Endothelial cell of umbilical vein (primary cell): ENCODE measurements around the gene CHP1. TPM values are rescaled to one million over a fixed set of nuclear protein-coding genes. Genes with fewer than 3 reads are reported as not detected.

Source experiments
- BruUV-seq: library from RNA; stranded (reverse); fragments of 400-500 nt; replicated peaks from 2 replicates; lab custom pipeline; 2021; lab: Mats Ljungman, UMichigan
- CTCF ChIA-PET: fragments of 300-600, 350-600 bp; sonication (Branson Sonifier 250); formaldehyde crosslinking; loops from one replicate; lab custom pipeline; 2021; ENCODE audit warnings: antibody characterized with exemption, inconsistent platforms; lab: Charles Lee
- POLR2A ChIA-PET: fragments of 300-600, 350-600 bp; sonication (Branson Sonifier 250); formaldehyde crosslinking; loops from one replicate; lab custom pipeline; 2021; ENCODE audit warnings: antibody characterized with exemption, inconsistent platforms; lab: Charles Lee
- DNase-seq: peaks from one replicate; pipeline ENCODE4 v3.0.0-alpha.2; 2011; ENCODE audit warnings: low read depth, low spot score
- FAIRE-seq: peaks from 2 replicates; lab custom pipeline; 2011; peaks lifted over from hg19 to GRCh38; lab: Jason Lieb, UNC
- H2AFZ ChIP-seq: 2 replicates; pipeline ENCODE4 v1.6.0; 2012; ENCODE audit warnings: low read depth, low read length, control low read depth, inconsistent platforms
- H3K27ac ChIP-seq: 2 replicates; pipeline ENCODE4 v1.5.1; 2011; ENCODE audit warnings: low read depth, mild to moderate bottlenecking, control low read depth, low read length, moderate library complexity; ENCODE audit not compliant: insufficient read depth
- H3K27me3 ChIP-seq, 2 experiments: 2 replicates each; pipeline versions ENCODE4 v1.6.0 to v1.6.1; 2011; ENCODE audit warnings: low read length in 2 of 2, mixed read lengths in 1 of 2; ENCODE audit not compliant: control insufficient read depth in 2 of 2, insufficient read depth in 2 of 2
- H3K36me3 ChIP-seq, 2 experiments: 2 replicates in 1 of 2; 3 replicates in 1 of 2; pipeline ENCODE4 v1.5.1; 2011; ENCODE audit warnings: low read length in 2 of 2, mild to moderate bottlenecking in 1 of 2, moderate library complexity in 1 of 2; ENCODE audit not compliant: control insufficient read depth in 2 of 2, insufficient read depth in 2 of 2; ENCODE audit errors: extremely low read depth in 1 of 2
- H3K4me1 ChIP-seq: 3 replicates; pipeline ENCODE4 v1.5.1; 2011; ENCODE audit warnings: mild to moderate bottlenecking, low read length; ENCODE audit not compliant: control insufficient read depth, insufficient read depth; ENCODE audit errors: extremely low read depth
- H3K4me2 ChIP-seq: 2 replicates; pipeline ENCODE4 v1.6.1; 2011; ENCODE audit warnings: low read length, control low read depth, mixed read lengths; ENCODE audit not compliant: insufficient read depth
- H3K4me3 ChIP-seq, 3 experiments: fragments of 200-600 bp in 1 of 3; sonication (generic), shearing (Covaris generic) in 1 of 3; replicated peaks in 1 of 3; 2 replicates each; pipeline ENCODE4 v1.5.1; 2011 to 2016; ENCODE audit warnings: control low read depth in 3 of 3, low read length in 3 of 3, mild to moderate bottlenecking in 2 of 3, inconsistent platforms in 1 of 3, low read depth in 1 of 3, moderate library complexity in 1 of 3; ENCODE audit not compliant: insufficient read depth in 1 of 3
- H3K79me2 ChIP-seq: 2 replicates; pipeline ENCODE4 v1.6.0; 2012; ENCODE audit warnings: low read length, inconsistent platforms; ENCODE audit not compliant: control insufficient read depth, insufficient read depth
- H3K9ac ChIP-seq: replicated peaks from 2 replicates; pipeline ENCODE3; 2011; ENCODE audit warnings: low read length, control low read depth; ENCODE audit not compliant: insufficient read depth; ENCODE audit errors: extremely low read depth
- H3K9me1 ChIP-seq: replicated peaks from 3 replicates; pipeline ENCODE4 v1.6.0; 2011; ENCODE audit warnings: mild to moderate bottlenecking, low read length; ENCODE audit not compliant: control insufficient read depth, insufficient read depth; ENCODE audit errors: extremely low read depth
- H3K9me3 ChIP-seq: replicated peaks from 2 replicates; pipeline ENCODE4 v1.5.1; 2012; ENCODE audit warnings: low read length, inconsistent platforms; ENCODE audit not compliant: control insufficient read depth, insufficient read depth
- H4K20me1 ChIP-seq: replicated peaks from 2 replicates; pipeline ENCODE3; 2011; ENCODE audit warnings: mild to moderate bottlenecking, low read length; ENCODE audit not compliant: control insufficient read depth, insufficient read depth; ENCODE audit errors: extremely low read depth
- EZH2 ChIP-seq: IDR thresholded peaks from 2 replicates; pipeline ENCODE4 v1.6.1; 2012; ENCODE audit warnings: borderline replicate concordance, low read depth, mild to moderate bottlenecking, moderate library complexity, low read length, inconsistent platforms; ENCODE audit not compliant: severe bottlenecking
- FOS ChIP-seq: IDR thresholded peaks from 2 replicates; pipeline ENCODE4 v1.6.1; 2011; ENCODE audit warnings: mild to moderate bottlenecking, low read length, moderate library complexity, borderline replicate concordance; ENCODE audit not compliant: insufficient read depth
- GATA2 ChIP-seq: IDR thresholded peaks from 2 replicates; pipeline ENCODE4 v1.7.0; 2011; ENCODE audit warnings: low read depth, mild to moderate bottlenecking, moderate library complexity, mixed read lengths, low read length; ENCODE audit not compliant: insufficient read length, insufficient read depth
- JUN ChIP-seq: IDR thresholded peaks from 2 replicates; pipeline ENCODE4 v1.6.1; 2011; ENCODE audit warnings: borderline replicate concordance, low read depth; ENCODE audit not compliant: insufficient read length, insufficient read depth
- MYC ChIP-seq: IDR thresholded peaks from one replicate; pipeline ENCODE4 v1.6.1; 2011; ENCODE audit warnings: mild to moderate bottlenecking, low read depth, low read length
- POLR2A ChIP-seq: IDR thresholded peaks from 2 replicates; pipeline ENCODE4 v1.6.1; 2012; ENCODE audit warnings: low read depth, mild to moderate bottlenecking, control low read depth, low read length
- POLR2AphosphoS5 ChIP-seq: IDR thresholded peaks from 2 replicates; pipeline ENCODE4 v1.6.1; 2012; ENCODE audit warnings: low read depth, mild to moderate bottlenecking, control low read depth, low read length, moderate library complexity; ENCODE audit not compliant: insufficient read depth
- dilution Hi-C: fragments of 300-500 bp; cut with MboI; formaldehyde crosslinking; loops from one replicate; pipeline ENCODE4 v1.15.0; 2019; ENCODE audit warnings: low sequenced_read_pairs; ENCODE audit not compliant: extremely low pct_ligation_motif_present
- intact Hi-C: fragments of 100-400 bp; cut with micrococcal nuclease; formaldehyde crosslinking; loops from one replicate; pipeline ENCODE4 v1.10.0; 2022
- polyA plus RNA-seq, 4 experiments: library from polyadenylated mRNA; depleted of rRNA in 3 of 4; stranded (reverse) in 3 of 4; unstranded in 1 of 4; fragments of >200 nt; gene quantifications; 2 replicates each; pipeline versions ENCODE4 v1.2.1 to v1.2.3, GENCODE V29; 2011 to 2012; ENCODE audit warnings: missing spikeins in 1 of 4
- total RNA-seq: library from RNA; stranded (reverse); gene quantifications from 2 replicates; pipeline ENCODE4 v1.2.3, GENCODE V29; 2021
- TF ChIP-seq, protein P1 (sequence below): IDR thresholded peaks from 2 replicates; pipeline ENCODE4 v1.6.1; 2011; ENCODE audit not compliant: insufficient read depth, insufficient read length
- TF ChIP-seq, protein P2 (sequence below), 2 donors: IDR thresholded peaks; 1 replicate in 1 of 2; 2 replicates in 1 of 2; pipeline ENCODE4 v1.5.1; 2011; ENCODE audit warnings: low read length in 2 of 2, mild to moderate bottlenecking in 2 of 2, moderate library complexity in 2 of 2, control low read depth in 1 of 2, inconsistent platforms in 1 of 2, low read depth in 1 of 2; ENCODE audit not compliant: insufficient read depth in 1 of 2; ENCODE audit errors: extremely low read depth in 1 of 2

The CHP1 gene
- total and polyA plus RNA-seq, 2 donors (not counting 3 experiments of a cell fraction or from before 2014, with no cell fraction given) = 49.1 to 96.2 TPM

DNA sequence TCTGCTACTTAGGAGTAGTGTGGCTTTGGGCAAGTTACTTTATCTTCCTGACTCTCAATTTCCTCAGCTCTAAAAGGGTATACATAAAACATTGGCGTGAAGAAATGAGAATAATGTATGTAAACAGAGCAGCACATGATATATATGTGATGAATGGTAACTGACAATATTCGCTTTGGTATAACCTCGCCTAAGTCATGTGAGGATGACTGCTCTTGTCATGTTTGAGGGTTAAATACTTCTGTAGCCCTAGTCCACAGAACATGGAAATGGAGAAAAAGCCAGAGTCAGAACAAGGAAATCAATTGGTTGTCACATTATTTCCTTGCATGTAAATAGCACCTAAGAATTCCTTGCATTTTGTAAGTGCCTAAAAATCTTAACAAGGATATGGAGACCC is 25.0 kb downstream of the CHP1 start:
- peaks cover 6% of the 10 kb centered on the region for H3K4me1 ChIP-seq
- H3K4me3 ChIP-seq = no peak overlapping the region
- no peaks in the 10 kb centered on the region for H3K79me2 ChIP-seq
- no peak overlapping the region for H2AFZ ChIP-seq
- BruUV-seq = no TSS peak
- no peak overlapping the region for H3K4me2 ChIP-seq
- no peak for DNase-seq
- no peak overlapping the region for H3K27ac ChIP-seq
- TF ChIP-seq MYC (no peak), JUN (no peak), FOS (no peak), POLR2A (no peak), GATA2 (no peak), POLR2AphosphoS5 (no peak), EZH2 (no peak)
- TF ChIP-seq, protein P1, sequence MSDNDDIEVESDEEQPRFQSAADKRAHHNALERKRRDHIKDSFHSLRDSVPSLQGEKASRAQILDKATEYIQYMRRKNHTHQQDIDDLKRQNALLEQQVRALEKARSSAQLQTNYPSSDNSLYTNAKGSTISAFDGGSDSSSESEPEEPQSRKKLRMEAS = no peak
- TF ChIP-seq, protein P2, sequence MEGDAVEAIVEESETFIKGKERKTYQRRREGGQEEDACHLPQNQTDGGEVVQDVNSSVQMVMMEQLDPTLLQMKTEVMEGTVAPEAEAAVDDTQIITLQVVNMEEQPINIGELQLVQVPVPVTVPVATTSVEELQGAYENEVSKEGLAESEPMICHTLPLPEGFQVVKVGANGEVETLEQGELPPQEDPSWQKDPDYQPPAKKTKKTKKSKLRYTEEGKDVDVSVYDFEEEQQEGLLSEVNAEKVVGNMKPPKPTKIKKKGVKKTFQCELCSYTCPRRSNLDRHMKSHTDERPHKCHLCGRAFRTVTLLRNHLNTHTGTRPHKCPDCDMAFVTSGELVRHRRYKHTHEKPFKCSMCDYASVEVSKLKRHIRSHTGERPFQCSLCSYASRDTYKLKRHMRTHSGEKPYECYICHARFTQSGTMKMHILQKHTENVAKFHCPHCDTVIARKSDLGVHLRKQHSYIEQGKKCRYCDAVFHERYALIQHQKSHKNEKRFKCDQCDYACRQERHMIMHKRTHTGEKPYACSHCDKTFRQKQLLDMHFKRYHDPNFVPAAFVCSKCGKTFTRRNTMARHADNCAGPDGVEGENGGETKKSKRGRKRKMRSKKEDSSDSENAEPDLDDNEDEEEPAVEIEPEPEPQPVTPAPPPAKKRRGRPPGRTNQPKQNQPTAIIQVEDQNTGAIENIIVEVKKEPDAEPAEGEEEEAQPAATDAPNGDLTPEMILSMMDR (IDR thresholded peaks at IDR 0.05; ENCODE audit: extremely low read depth in 1 of 2, insufficient read depth in 1 of 2, low read depth in 1 of 2, low read length in 2 of 2) = no peak
- intact Hi-C loops (no loop called here), dilution Hi-C loops (no loop called here)
- no peak overlapping the region for H3K9ac ChIP-seq
- no peak for FAIRE-seq
- POLR2A ChIA-PET = no interaction called here
- CTCF ChIA-PET = no interaction called here
- H3K36me3 ChIP-seq = peaks cover 0 to 3% of the 10 kb centered on the region in 2 experiments
- H3K9me3 ChIP-seq = no peaks in the 10 kb centered on the region
- H4K20me1 ChIP-seq = no peaks in the 10 kb centered on the region
- no peaks in the 10 kb centered on the region for H3K27me3 ChIP-seq
- no peaks in the 10 kb centered on the region for H3K9me1 ChIP-seq
